Neural progenitor cell (in vitro differentiated cells): ENCODE measurements around the gene TRIM25.

Source experiments
- CTCF ChIP-seq: fragments of 200-600 bp; sonication (generic); IDR thresholded peaks from 2 replicates; pipeline ENCODE4 v1.5.1; 2017; ENCODE audit warnings: antibody characterized with exemption, mild to moderate bottlenecking
- EZH2 ChIP-seq: fragments of 200-600 bp; sonication (generic); IDR thresholded peaks from 2 replicates; pipeline ENCODE4 v1.6.1; 2017; ENCODE audit warnings: antibody characterized with exemption, mild to moderate bottlenecking, moderate library complexity
- EZH2phosphoT487 ChIP-seq: fragments of 200-600 bp; sonication (generic); IDR thresholded peaks from 2 replicates; pipeline ENCODE4 v1.6.1; 2017; ENCODE audit warnings: antibody characterized with exemption

- TF ChIP-seq CTCF, result no peak
- TF ChIP-seq EZH2, result no peak
- TF ChIP-seq EZH2phosphoT487, result no peak
Measured at GRCh38 chr17:56885312-56885657, 28.6 kb downstream of the TRIM25 start.
